GM12878 (cell line): Measurements from ENCODE around the gene NUTM1. TPM values are rescaled to one million over a fixed set of nuclear protein-coding genes. Genes with fewer than 3 reads are reported as not detected.
A peak's percentile ranks its signal among the peaks of the same experiment; 100 is the strongest.

Experiments
- BACH1 ChIP-seq: fragments of 450-650 bp; IDR thresholded peaks from 2 replicates; pipeline ENCODE4 v1.6.1; 2017; ENCODE audit warnings: mild to moderate bottlenecking, borderline replicate concordance
- BMI1 ChIP-seq: fragments of 450-650 bp; IDR thresholded peaks from 2 replicates; pipeline ENCODE4 v1.6.1; 2016; ENCODE audit warnings: mild to moderate bottlenecking, moderate library complexity, borderline replicate concordance
- CBX5 ChIP-seq: sonication (generic); IDR thresholded peaks from 2 replicates; pipeline ENCODE4 v1.6.1; 2016; ENCODE audit warnings: low read depth, moderate library complexity, mild to moderate bottlenecking, inconsistent platforms
- CHD4 ChIP-seq: fragments of 200-600 bp; sonication (generic); IDR thresholded peaks from 2 replicates; pipeline ENCODE4 v1.6.1; 2016; ENCODE audit warnings: mild to moderate bottlenecking
- DPF2 ChIP-seq: fragments of 450-650 bp; IDR thresholded peaks from 2 replicates; pipeline ENCODE4 v1.6.1; 2017; ENCODE audit warnings: mild to moderate bottlenecking
- E2F4 ChIP-seq: IDR thresholded peaks from 2 replicates; pipeline ENCODE4 v1.6.1; 2012; ENCODE audit warnings: low read depth, low read length, improper control_type of control experiment
- ESRRA ChIP-seq: IDR thresholded peaks from 2 replicates; pipeline ENCODE4 v1.6.1; 2012; ENCODE audit warnings: mild to moderate bottlenecking, low read length, improper control_type of control experiment
- HSF1 ChIP-seq: fragments of 150-350 bp; IDR thresholded peaks from 2 replicates; pipeline ENCODE4 v1.6.1; 2014; ENCODE audit warnings: mild to moderate bottlenecking, low read depth, low read length
- IKZF2 ChIP-seq, 2 experiments: fragments of 450-650 bp; IDR thresholded peaks; 2 replicates each; pipeline ENCODE4 v1.6.1; 2017; ENCODE audit warnings: mild to moderate bottlenecking in 2 of 2, moderate library complexity in 2 of 2
- IRF5 ChIP-seq: fragments of 450-650 bp; IDR thresholded peaks from 2 replicates; pipeline ENCODE4 v1.6.1; 2017; ENCODE audit warnings: borderline replicate concordance
- JUND ChIP-seq: IDR thresholded peaks from 2 replicates; pipeline ENCODE4 v1.6.1; 2012; ENCODE audit warnings: low read depth, mild to moderate bottlenecking, low read length, improper control_type of control experiment, moderate library complexity
- NRF1 ChIP-seq: conservative IDR thresholded peaks from 2 replicates; pipeline ENCODE4 v1.6.1; 2011; ENCODE audit warnings: mild to moderate bottlenecking, low read depth, low read length, improper control_type of control experiment
- POLR2A ChIP-seq: IDR thresholded peaks from 2 replicates; pipeline ENCODE4 v1.6.1; 2011; ENCODE audit warnings: low read depth, mild to moderate bottlenecking, low read length
- RB1 ChIP-seq: fragments of 450-650 bp; formaldehyde crosslinking; IDR thresholded peaks from 2 replicates; pipeline ENCODE4 v1.6.1; 2017; ENCODE audit warnings: mild to moderate bottlenecking, borderline replicate concordance
- RUNX3 ChIP-seq: IDR thresholded peaks from 2 replicates; pipeline ENCODE4 v1.6.1; 2012; ENCODE audit warnings: low read length, inconsistent platforms
- SMAD5 ChIP-seq: IDR thresholded peaks from 2 replicates; pipeline ENCODE4 v1.6.1; 2016; ENCODE audit warnings: antibody characterized with exemption, low read depth
- SMARCA5 ChIP-seq: fragments of 450-650 bp; IDR thresholded peaks from 2 replicates; pipeline ENCODE4 v1.6.1; 2017; ENCODE audit warnings: mild to moderate bottlenecking
- ZNF274 ChIP-seq: IDR thresholded peaks from one replicate; pipeline ENCODE4 v1.8.0; 2011; ENCODE audit not compliant: insufficient read length, insufficient read depth
- ZNF622 ChIP-seq: fragments of 450-650 bp; IDR thresholded peaks from 2 replicates; pipeline ENCODE4 v1.6.1; 2017; ENCODE audit warnings: mild to moderate bottlenecking, inconsistent platforms
- polyA plus RNA-seq, 11 experiments: library from polyadenylated mRNA; depleted of rRNA in 4 of 11; unstranded in 6 of 11; stranded (reverse) in 5 of 11; fragments of >200 nt; fragmentation: Nextera tagmentation in 4 of 11; fragmentation: Illumina TruSeq in 1 of 11; extraction: Ambion mirVana in 4 of 11; extraction: Trizol in 1 of 11; gene quantifications; 1 replicate in 1 of 11; 2 replicates in 10 of 11; pipeline versions ENCODE4 v1.2.1 to v1.2.3, GENCODE V29; 2011 to 2016; ENCODE audit warnings: inconsistent platforms in 2 of 11, missing spikeins in 2 of 11, low read depth in 1 of 11
- total RNA-seq, 4 experiments: library from RNA; depleted of rRNA in 3 of 4; stranded (reverse); fragments of >200 nt in 3 of 4; fragmentation: Illumina TruSeq in 1 of 4; extraction: Trizol in 1 of 4; gene quantifications; 2 replicates each; pipeline versions ENCODE4 v1.2.1 to v1.2.3, GENCODE V29; 2013 to 2021
- TF ChIP-seq, protein P1 (sequence below): fragments of 450-650 bp; IDR thresholded peaks from 2 replicates; pipeline ENCODE4 v1.6.1; 2014; ENCODE audit warnings: mild to moderate bottlenecking
- TF ChIP-seq, protein P2 (sequence below): IDR thresholded peaks from 2 replicates; pipeline ENCODE4 v1.6.1; 2012; ENCODE audit warnings: improper control_type of control experiment, low read depth, low read length; ENCODE audit not compliant: insufficient replicate concordance

NUTM1 gene
- total and polyA plus RNA-seq, 10 of the 15 experiments (the other 5 are each of a cell fraction or from before 2014, with no cell fraction given), result under 0.01 to 0.05 TPM; not detected in 8

DNA sequence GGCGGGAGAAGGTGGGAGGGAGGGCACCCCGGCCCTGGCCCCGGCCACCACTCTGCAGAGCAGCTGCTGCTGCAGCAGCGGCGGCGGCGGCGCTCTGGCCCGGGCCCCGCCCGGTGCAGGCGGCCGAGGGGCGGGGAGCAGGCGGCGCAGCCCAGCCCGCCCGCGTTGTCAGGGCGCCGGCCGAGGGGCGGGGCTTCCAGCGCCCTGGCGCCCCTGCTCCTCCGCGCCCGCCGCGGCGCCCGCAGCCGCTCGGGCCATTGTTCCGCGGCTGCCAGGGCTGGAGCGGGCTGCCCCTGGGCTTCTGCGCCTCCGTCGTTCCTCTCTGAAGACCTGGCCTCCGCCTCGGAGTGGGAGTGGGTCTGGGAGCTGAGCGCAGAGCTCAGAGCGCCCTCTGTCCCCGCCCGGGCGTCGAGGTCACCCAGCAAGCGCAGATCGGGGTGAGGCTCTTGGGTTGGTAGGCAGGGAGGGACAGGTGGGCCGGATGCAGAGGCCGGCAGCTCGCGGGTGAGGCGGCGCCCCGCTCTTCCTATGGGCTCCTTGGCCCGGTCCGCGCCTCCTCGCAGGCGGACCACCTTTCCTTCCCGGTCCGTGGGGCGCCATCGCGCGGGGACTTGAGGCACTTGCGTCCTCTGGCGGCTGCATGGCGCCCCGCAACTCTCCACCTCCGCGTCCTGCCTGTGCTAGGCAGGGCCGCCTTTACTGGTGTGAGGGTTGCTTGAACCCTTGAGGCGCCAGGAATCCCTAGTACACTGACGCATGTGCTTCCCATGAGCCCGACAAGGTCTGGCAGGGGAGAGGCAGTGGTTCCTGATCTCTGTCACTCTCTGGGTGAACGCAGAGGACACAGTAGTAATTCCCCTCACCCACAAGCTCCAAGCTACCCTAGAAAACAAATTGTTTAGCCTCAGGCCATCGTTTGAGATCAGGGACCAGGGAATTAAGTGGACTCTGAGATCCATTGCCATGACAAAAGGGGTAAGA is 24.3 kb downstream of the NUTM1 start, which contains the start of gene LPCAT4 (continued):
- TF ChIP-seq SMARCA5 (peak; percentile 97), ESRRA (no peak), NRF1 (no peak), IKZF2 (IDR thresholded peaks at IDR 0.05) (peak; percentile 79 to 83), JUND (no peak), IRF5 (no peak), DPF2 (peak; percentile 80), RB1 (peak; percentile 92; the same call in 1 of the 2 replicates), ZNF274 (no peak), BACH1 (peak; percentile 73), E2F4 (0 out of 2 replicates have a peak, but pooled peaks have one; percentile 9), POLR2A (peak; percentile 76; the same call in 1 of the 2 replicates), RUNX3 (no peak), HSF1 (no peak), BMI1 (no peak), CBX5 (no peak; the same call in 1 of the 2 replicates), SMAD5 (peak; percentile 49; the same call in 1 of the 2 replicates), CHD4 (no peak), ZNF622 (no peak)
- TF ChIP-seq, protein P1, sequence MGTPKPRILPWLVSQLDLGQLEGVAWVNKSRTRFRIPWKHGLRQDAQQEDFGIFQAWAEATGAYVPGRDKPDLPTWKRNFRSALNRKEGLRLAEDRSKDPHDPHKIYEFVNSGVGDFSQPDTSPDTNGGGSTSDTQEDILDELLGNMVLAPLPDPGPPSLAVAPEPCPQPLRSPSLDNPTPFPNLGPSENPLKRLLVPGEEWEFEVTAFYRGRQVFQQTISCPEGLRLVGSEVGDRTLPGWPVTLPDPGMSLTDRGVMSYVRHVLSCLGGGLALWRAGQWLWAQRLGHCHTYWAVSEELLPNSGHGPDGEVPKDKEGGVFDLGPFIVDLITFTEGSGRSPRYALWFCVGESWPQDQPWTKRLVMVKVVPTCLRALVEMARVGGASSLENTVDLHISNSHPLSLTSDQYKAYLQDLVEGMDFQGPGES, result no peak
- TF ChIP-seq, protein P2, sequence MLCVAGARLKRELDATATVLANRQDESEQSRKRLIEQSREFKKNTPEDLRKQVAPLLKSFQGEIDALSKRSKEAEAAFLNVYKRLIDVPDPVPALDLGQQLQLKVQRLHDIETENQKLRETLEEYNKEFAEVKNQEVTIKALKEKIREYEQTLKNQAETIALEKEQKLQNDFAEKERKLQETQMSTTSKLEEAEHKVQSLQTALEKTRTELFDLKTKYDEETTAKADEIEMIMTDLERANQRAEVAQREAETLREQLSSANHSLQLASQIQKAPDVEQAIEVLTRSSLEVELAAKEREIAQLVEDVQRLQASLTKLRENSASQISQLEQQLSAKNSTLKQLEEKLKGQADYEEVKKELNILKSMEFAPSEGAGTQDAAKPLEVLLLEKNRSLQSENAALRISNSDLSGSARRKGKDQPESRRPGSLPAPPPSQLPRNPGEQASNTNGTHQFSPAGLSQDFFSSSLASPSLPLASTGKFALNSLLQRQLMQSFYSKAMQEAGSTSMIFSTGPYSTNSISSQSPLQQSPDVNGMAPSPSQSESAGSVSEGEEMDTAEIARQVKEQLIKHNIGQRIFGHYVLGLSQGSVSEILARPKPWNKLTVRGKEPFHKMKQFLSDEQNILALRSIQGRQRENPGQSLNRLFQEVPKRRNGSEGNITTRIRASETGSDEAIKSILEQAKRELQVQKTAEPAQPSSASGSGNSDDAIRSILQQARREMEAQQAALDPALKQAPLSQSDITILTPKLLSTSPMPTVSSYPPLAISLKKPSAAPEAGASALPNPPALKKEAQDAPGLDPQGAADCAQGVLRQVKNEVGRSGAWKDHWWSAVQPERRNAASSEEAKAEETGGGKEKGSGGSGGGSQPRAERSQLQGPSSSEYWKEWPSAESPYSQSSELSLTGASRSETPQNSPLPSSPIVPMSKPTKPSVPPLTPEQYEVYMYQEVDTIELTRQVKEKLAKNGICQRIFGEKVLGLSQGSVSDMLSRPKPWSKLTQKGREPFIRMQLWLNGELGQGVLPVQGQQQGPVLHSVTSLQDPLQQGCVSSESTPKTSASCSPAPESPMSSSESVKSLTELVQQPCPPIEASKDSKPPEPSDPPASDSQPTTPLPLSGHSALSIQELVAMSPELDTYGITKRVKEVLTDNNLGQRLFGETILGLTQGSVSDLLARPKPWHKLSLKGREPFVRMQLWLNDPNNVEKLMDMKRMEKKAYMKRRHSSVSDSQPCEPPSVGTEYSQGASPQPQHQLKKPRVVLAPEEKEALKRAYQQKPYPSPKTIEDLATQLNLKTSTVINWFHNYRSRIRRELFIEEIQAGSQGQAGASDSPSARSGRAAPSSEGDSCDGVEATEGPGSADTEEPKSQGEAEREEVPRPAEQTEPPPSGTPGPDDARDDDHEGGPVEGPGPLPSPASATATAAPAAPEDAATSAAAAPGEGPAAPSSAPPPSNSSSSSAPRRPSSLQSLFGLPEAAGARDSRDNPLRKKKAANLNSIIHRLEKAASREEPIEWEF, result no peak
